ENCODE measurements around the gene KCNT1.

GRCh38 chr9:135705376-135705775 lies 3.4 kb downstream of the KCNT1 start:
- TF ChIP-seq EZH2phosphoT487 (conservative IDR thresholded peaks at IDR 0.05; ENCODE audit: low read length): no peak
- TF ChIP-seq, protein P1, sequence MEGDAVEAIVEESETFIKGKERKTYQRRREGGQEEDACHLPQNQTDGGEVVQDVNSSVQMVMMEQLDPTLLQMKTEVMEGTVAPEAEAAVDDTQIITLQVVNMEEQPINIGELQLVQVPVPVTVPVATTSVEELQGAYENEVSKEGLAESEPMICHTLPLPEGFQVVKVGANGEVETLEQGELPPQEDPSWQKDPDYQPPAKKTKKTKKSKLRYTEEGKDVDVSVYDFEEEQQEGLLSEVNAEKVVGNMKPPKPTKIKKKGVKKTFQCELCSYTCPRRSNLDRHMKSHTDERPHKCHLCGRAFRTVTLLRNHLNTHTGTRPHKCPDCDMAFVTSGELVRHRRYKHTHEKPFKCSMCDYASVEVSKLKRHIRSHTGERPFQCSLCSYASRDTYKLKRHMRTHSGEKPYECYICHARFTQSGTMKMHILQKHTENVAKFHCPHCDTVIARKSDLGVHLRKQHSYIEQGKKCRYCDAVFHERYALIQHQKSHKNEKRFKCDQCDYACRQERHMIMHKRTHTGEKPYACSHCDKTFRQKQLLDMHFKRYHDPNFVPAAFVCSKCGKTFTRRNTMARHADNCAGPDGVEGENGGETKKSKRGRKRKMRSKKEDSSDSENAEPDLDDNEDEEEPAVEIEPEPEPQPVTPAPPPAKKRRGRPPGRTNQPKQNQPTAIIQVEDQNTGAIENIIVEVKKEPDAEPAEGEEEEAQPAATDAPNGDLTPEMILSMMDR (IDR thresholded peaks at IDR 0.05; ENCODE audit: insufficient read depth, low read length, poor library complexity, severe bottlenecking): no peak
